Measurements from ENCODE around the gene SLC6A18. TPM values are rescaled to one million over a fixed set of nuclear protein-coding genes. Genes with fewer than 3 reads are reported as not detected.

The SLC6A18 gene
- total RNA-seq, 4 donors from 2014 or later, result not detected

GRCh38 chr5:1212271-1212670 lies 12.9 kb upstream of the SLC6A18 start:
- no peak for DNase-seq (ENCODE audit: low spot score)
- no peak for ATAC-seq (ENCODE audit: low FRiP score)
- no peak for TF ChIP-seq CTCF (IDR thresholded peaks at IDR 0.05)

- DNase-seq (ENCODE audit: low spot score) (no peak), ATAC-seq (ENCODE audit: low FRiP score) (no peak)
- TF ChIP-seq CTCF (IDR thresholded peaks at IDR 0.05), result no peak
These were observed 12.3 kb upstream of the SLC6A18 start for GRCh38 chr5:1212881-1213280.

GRCh38 chr5:1213508-1214162 lies 11.5 kb upstream of the SLC6A18 start:
- DNase-seq (ENCODE audit: low spot score) (no peak), ATAC-seq (ENCODE audit: low FRiP score) (no peak)
- TF ChIP-seq CTCF (IDR thresholded peaks at IDR 0.05), result no peak

- DNase-seq (ENCODE audit: low spot score) (no peak), ATAC-seq (ENCODE audit: low FRiP score) (no peak)
- no peak for TF ChIP-seq CTCF (IDR thresholded peaks at IDR 0.05)
These were observed 10.8 kb upstream of the SLC6A18 start for GRCh38 chr5:1214163-1214935.

- DNase-seq (ENCODE audit: low spot score) (no peak), ATAC-seq (ENCODE audit: low FRiP score) (no peak)
- TF ChIP-seq CTCF (IDR thresholded peaks at IDR 0.05), result no peak
These were observed 10.3 kb upstream of the SLC6A18 start for GRCh38 chr5:1214936-1215220.

- DNase-seq (ENCODE audit: low spot score) (no peak), ATAC-seq (ENCODE audit: low FRiP score) (no peak)
- TF ChIP-seq CTCF (IDR thresholded peaks at IDR 0.05), result no peak
These were observed 9.7 kb upstream of the SLC6A18 start for GRCh38 chr5:1215320-1216096.
